GM12891 (cell line): ENCODE measurements around the gene AK9.

ENCODE experiments used
- POLR2A ChIP-seq: IDR thresholded peaks from 2 replicates; pipeline ENCODE4 v1.6.1; 2011; ENCODE audit warnings: low read depth, low read length, control low read depth
- POU2F2 ChIP-seq: IDR thresholded peaks from 2 replicates; pipeline ENCODE4 v1.6.1; 2011; ENCODE audit warnings: low read depth, mild to moderate bottlenecking, control low read depth, low read length, moderate library complexity
- TAF1 ChIP-seq: IDR thresholded peaks from 2 replicates; pipeline ENCODE4 v1.6.1; 2011; ENCODE audit warnings: low read depth, low read length, control low read depth

DNA sequence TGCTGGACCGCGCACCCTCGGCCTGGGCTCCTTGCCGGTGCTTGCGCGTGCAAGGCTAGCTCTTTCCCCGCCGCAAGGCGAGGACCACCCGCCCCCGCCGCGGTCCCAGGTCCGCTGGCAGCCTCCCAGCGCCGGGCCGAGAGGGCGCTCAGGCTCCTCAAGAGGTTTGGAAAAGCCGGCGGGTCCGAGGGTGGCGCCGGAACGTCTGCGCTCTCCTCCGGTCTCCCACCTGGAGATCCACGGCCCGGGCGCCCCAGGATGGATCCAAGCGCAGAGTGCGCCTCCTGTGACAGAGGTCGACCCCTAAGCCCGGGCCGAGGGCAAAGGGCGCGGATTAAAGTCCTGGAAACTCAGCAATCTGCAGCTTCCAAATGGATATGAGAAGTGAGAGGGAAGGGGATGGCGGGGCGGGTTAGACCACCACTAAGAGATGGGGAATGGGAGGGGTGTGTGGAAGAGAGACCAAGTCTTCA is 234.9 kb downstream of the AK9 start:
- TF ChIP-seq TAF1 (no peak), POLR2A (no peak), POU2F2 (no peak)
